Subcutaneous adipose tissue (tissue), 4 donors: ENCODE data around the gene RB1. TPM values are rescaled to one million over a fixed set of nuclear protein-coding genes. Genes with fewer than 3 reads are reported as not detected.

Source experiments
- CTCF ChIP-seq: fragments of 450-650 bp; IDR thresholded peaks from one replicate; pipeline ENCODE4 v1.5.1; 2016; ENCODE audit warnings: low read depth, mild to moderate bottlenecking, control low read depth, antibody characterized with exemption, moderate library complexity
- total RNA-seq, 4 donors: library from RNA; depleted of rRNA; stranded (reverse); fragments of >200 nt; gene quantifications; one replicate each; pipeline ENCODE4 v1.1.0, GENCODE V29; 2016

Gene RB1
- total RNA-seq, 4 donors from 2014 or later: 35.0 to 85.6 (median 45.6) TPM

- no peak for TF ChIP-seq CTCF
These were observed 107.7 kb downstream of the RB1 start for GRCh38 chr13:48411147-48411794.

- no peak for TF ChIP-seq CTCF
These were observed 108.4 kb downstream of the RB1 start for GRCh38 chr13:48411841-48412531.

- no peak for TF ChIP-seq CTCF
These were observed 109.4 kb downstream of the RB1 start, which contains the start of gene LPAR6 for GRCh38 chr13:48412881-48413351. Gene LPAR6, minus strand, starts transcription at chr13:48413113. Its CDS starts 690 bp downstream, at chr13:48412423.

GRCh38 chr13:48414501-48414900, 111.0 kb downstream of the RB1 start:
- TF ChIP-seq CTCF: no peak

GRCh38 chr13:48415516-48415915, 112.0 kb downstream of the RB1 start:
- TF ChIP-seq CTCF: no peak

- TF ChIP-seq CTCF: no peak
These were observed 120.7 kb downstream of the RB1 start for GRCh38 chr13:48424212-48424611.

GRCh38 chr13:48426052-48426451, 122.5 kb downstream of the RB1 start:
- TF ChIP-seq CTCF: no peak
